ENCODE data around the gene QKI.

Gene QKI

GRCh38 chr6:163416557-163417253 lies 2.2 kb downstream of the QKI start:
- Histone ChIP-seq H3K4me3 (ENCODE audit: low read depth, low read length) (peak overlapping the region; percentile 91), H3K36me3 (ENCODE audit: control insufficient read depth, insufficient read depth, low read length) (no peaks in the 10 kb centered on the region), H3K27me3 (ENCODE audit: control insufficient read depth, insufficient read depth, low read length) (no peaks in the 10 kb centered on the region), H3K9ac (ENCODE audit: low read depth, low read length) (peak overlapping the region; percentile 26), H3K4me1 (ENCODE audit: control insufficient read depth, insufficient read depth, low read length) (peaks cover 4% of the 10 kb centered on the region), H3K9me3 (ENCODE audit: control insufficient read depth, insufficient read depth, low read length) (no peaks in the 10 kb centered on the region)

- peaks cover 7% of the 10 kb centered on the region for H3K4me1 ChIP-seq (ENCODE audit: control insufficient read depth, insufficient read depth, low read length)
- H3K9ac ChIP-seq (ENCODE audit: low read depth, low read length) = no peak overlapping the region
- no peaks in the 10 kb centered on the region for H3K36me3 ChIP-seq (ENCODE audit: control insufficient read depth, insufficient read depth, low read length)
- H3K27me3 ChIP-seq (ENCODE audit: control insufficient read depth, insufficient read depth, low read length) = no peaks in the 10 kb centered on the region
- H3K4me3 ChIP-seq (ENCODE audit: low read depth, low read length) = peak overlapping the region; percentile 9
- H3K9me3 ChIP-seq (ENCODE audit: control insufficient read depth, insufficient read depth, low read length) = no peaks in the 10 kb centered on the region
Measured at GRCh38 chr6:163417595-163417994, 3.1 kb downstream of the QKI start.

- H3K4me1 ChIP-seq (ENCODE audit: control insufficient read depth, insufficient read depth, low read length) = peaks cover 7% of the 10 kb centered on the region
- H3K9ac ChIP-seq (ENCODE audit: low read depth, low read length) = no peak overlapping the region
- peak overlapping the region; percentile 4 for H3K4me3 ChIP-seq (ENCODE audit: low read depth, low read length)
- no peaks in the 10 kb centered on the region for H3K27me3 ChIP-seq (ENCODE audit: control insufficient read depth, insufficient read depth, low read length)
- no peaks in the 10 kb centered on the region for H3K9me3 ChIP-seq (ENCODE audit: control insufficient read depth, insufficient read depth, low read length)
- no peaks in the 10 kb centered on the region for H3K36me3 ChIP-seq (ENCODE audit: control insufficient read depth, insufficient read depth, low read length)
Measured at GRCh38 chr6:163418311-163419029, 4.0 kb downstream of the QKI start.

- no peaks in the 10 kb centered on the region for H3K27me3 ChIP-seq (ENCODE audit: control insufficient read depth, insufficient read depth, low read length)
- peaks cover 7% of the 10 kb centered on the region for H3K4me1 ChIP-seq (ENCODE audit: control insufficient read depth, insufficient read depth, low read length)
- no peaks in the 10 kb centered on the region for H3K9me3 ChIP-seq (ENCODE audit: control insufficient read depth, insufficient read depth, low read length)
- no peak overlapping the region for H3K9ac ChIP-seq (ENCODE audit: low read depth, low read length)
- no peaks in the 10 kb centered on the region for H3K36me3 ChIP-seq (ENCODE audit: control insufficient read depth, insufficient read depth, low read length)
- no peak overlapping the region for H3K4me3 ChIP-seq (ENCODE audit: low read depth, low read length)
Measured at GRCh38 chr6:163419413-163420288, 5.1 kb downstream of the QKI start.

GRCh38 chr6:163420289-163420614 lies 5.7 kb downstream of the QKI start:
- H3K9me3 ChIP-seq (ENCODE audit: control insufficient read depth, insufficient read depth, low read length) = no peaks in the 10 kb centered on the region
- no peaks in the 10 kb centered on the region for H3K36me3 ChIP-seq (ENCODE audit: control insufficient read depth, insufficient read depth, low read length)
- H3K4me3 ChIP-seq (ENCODE audit: low read depth, low read length) = no peak overlapping the region
- H3K9ac ChIP-seq (ENCODE audit: low read depth, low read length) = no peak overlapping the region
- H3K27me3 ChIP-seq (ENCODE audit: control insufficient read depth, insufficient read depth, low read length) = no peaks in the 10 kb centered on the region
- H3K4me1 ChIP-seq (ENCODE audit: control insufficient read depth, insufficient read depth, low read length) = peaks cover 7% of the 10 kb centered on the region

- Histone ChIP-seq H3K27me3 (ENCODE audit: control insufficient read depth, insufficient read depth, low read length) (no peaks in the 10 kb centered on the region), H3K9me3 (ENCODE audit: control insufficient read depth, insufficient read depth, low read length) (no peaks in the 10 kb centered on the region), H3K4me1 (ENCODE audit: control insufficient read depth, insufficient read depth, low read length) (peaks cover 8% of the 10 kb centered on the region), H3K4me3 (ENCODE audit: low read depth, low read length) (no peak overlapping the region), H3K36me3 (ENCODE audit: control insufficient read depth, insufficient read depth, low read length) (no peaks in the 10 kb centered on the region), H3K9ac (ENCODE audit: low read depth, low read length) (no peak overlapping the region)
Measured at GRCh38 chr6:163422550-163422949, 8.0 kb downstream of the QKI start.

- Histone ChIP-seq H3K9me3 (ENCODE audit: control insufficient read depth, insufficient read depth, low read length) (no peaks in the 10 kb centered on the region), H3K9ac (ENCODE audit: low read depth, low read length) (no peak overlapping the region), H3K4me1 (ENCODE audit: control insufficient read depth, insufficient read depth, low read length) (peaks cover 11% of the 10 kb centered on the region), H3K4me3 (ENCODE audit: low read depth, low read length) (no peak overlapping the region), H3K36me3 (ENCODE audit: control insufficient read depth, insufficient read depth, low read length) (no peaks in the 10 kb centered on the region), H3K27me3 (ENCODE audit: control insufficient read depth, insufficient read depth, low read length) (no peaks in the 10 kb centered on the region)
Measured at GRCh38 chr6:163423696-163424095, 9.2 kb downstream of the QKI start.

- Histone ChIP-seq H3K9me3 (ENCODE audit: control insufficient read depth, insufficient read depth, low read length) (no peaks in the 10 kb centered on the region), H3K9ac (ENCODE audit: low read depth, low read length) (no peak overlapping the region), H3K36me3 (ENCODE audit: control insufficient read depth, insufficient read depth, low read length) (no peaks in the 10 kb centered on the region), H3K4me1 (ENCODE audit: control insufficient read depth, insufficient read depth, low read length) (peaks cover 11% of the 10 kb centered on the region), H3K4me3 (ENCODE audit: low read depth, low read length) (no peak overlapping the region), H3K27me3 (ENCODE audit: control insufficient read depth, insufficient read depth, low read length) (no peaks in the 10 kb centered on the region)
Measured at GRCh38 chr6:163427498-163428254, 13.2 kb downstream of the QKI start.

- no peaks in the 10 kb centered on the region for H3K9me3 ChIP-seq (ENCODE audit: control insufficient read depth, insufficient read depth, low read length)
- no peak overlapping the region for H3K9ac ChIP-seq (ENCODE audit: low read depth, low read length)
- H3K27me3 ChIP-seq (ENCODE audit: control insufficient read depth, insufficient read depth, low read length) = no peaks in the 10 kb centered on the region
- H3K4me3 ChIP-seq (ENCODE audit: low read depth, low read length) = no peak overlapping the region
- peaks cover 11% of the 10 kb centered on the region for H3K4me1 ChIP-seq (ENCODE audit: control insufficient read depth, insufficient read depth, low read length)
- no peaks in the 10 kb centered on the region for H3K36me3 ChIP-seq (ENCODE audit: control insufficient read depth, insufficient read depth, low read length)
Measured at GRCh38 chr6:163428373-163428772, 13.9 kb downstream of the QKI start.

- peaks cover 11% of the 10 kb centered on the region for H3K4me1 ChIP-seq (ENCODE audit: control insufficient read depth, insufficient read depth, low read length)
- no peaks in the 10 kb centered on the region for H3K9me3 ChIP-seq (ENCODE audit: control insufficient read depth, insufficient read depth, low read length)
- H3K36me3 ChIP-seq (ENCODE audit: control insufficient read depth, insufficient read depth, low read length) = no peaks in the 10 kb centered on the region
- H3K9ac ChIP-seq (ENCODE audit: low read depth, low read length) = no peak overlapping the region
- no peak overlapping the region for H3K4me3 ChIP-seq (ENCODE audit: low read depth, low read length)
- H3K27me3 ChIP-seq (ENCODE audit: control insufficient read depth, insufficient read depth, low read length) = no peaks in the 10 kb centered on the region
Measured at GRCh38 chr6:163429858-163430448, 15.4 kb downstream of the QKI start.

- Histone ChIP-seq H3K9ac (ENCODE audit: low read depth, low read length) (no peak overlapping the region), H3K36me3 (ENCODE audit: control insufficient read depth, insufficient read depth, low read length) (no peaks in the 10 kb centered on the region), H3K4me1 (ENCODE audit: control insufficient read depth, insufficient read depth, low read length) (peaks cover 14% of the 10 kb centered on the region), H3K4me3 (ENCODE audit: low read depth, low read length) (no peak overlapping the region), H3K27me3 (ENCODE audit: control insufficient read depth, insufficient read depth, low read length) (no peaks in the 10 kb centered on the region), H3K9me3 (ENCODE audit: control insufficient read depth, insufficient read depth, low read length) (no peaks in the 10 kb centered on the region)
Measured at GRCh38 chr6:163432300-163432699, 17.8 kb downstream of the QKI start.
